Muscle of back (tissue), 13 donors: ENCODE results near the gene PRSS21. TPM values are rescaled to one million over a fixed set of nuclear protein-coding genes. Genes with fewer than 3 reads are reported as not detected.

ENCODE experiments used
- DNase-seq, 3 donors: peaks; one replicate each; pipeline versions ENCODE4 v3.0.0 to v3.0.0-alpha.2; 2013
- long read RNA-seq, 9 donors: transcript quantifications; one replicate each; lab custom pipeline, GENCODE V29; 2026
- polyA plus RNA-seq, 10 donors: library from polyadenylated mRNA; unstranded; fragments of 120-200 nt; gene quantifications; one replicate each; pipeline ENCODE4 v1.2.1, GENCODE V29; 2013; ENCODE audit not compliant: insufficient read length in 10 of 10

The PRSS21 gene
- polyA plus RNA-seq = under 1 TPM in 3 of 10 donors, not detected in 7; 0.24 to 0.53 (median 0.31) TPM
- long read RNA-seq, donor 1 = 0 reads
- long read RNA-seq, donor 2 = 0 reads
- long read RNA-seq, donor 3 = 0 reads
- long read RNA-seq, donor 4 = 0 reads
- long read RNA-seq, donor 5 = 0 reads
- long read RNA-seq, donor 6 = 0 reads
- long read RNA-seq, donor 7 = 0 reads
- long read RNA-seq, donor 8 = 0 reads
- long read RNA-seq, donor 9 = 0 reads

GRCh38 chr16:2816751-2817339, at the start of gene PRSS21:
Gene PRSS21 (plus strand): TSS chr16:2817237. CDS start chr16:2817269, 32 bp downstream.
- DNase-seq = no peak

DNA sequence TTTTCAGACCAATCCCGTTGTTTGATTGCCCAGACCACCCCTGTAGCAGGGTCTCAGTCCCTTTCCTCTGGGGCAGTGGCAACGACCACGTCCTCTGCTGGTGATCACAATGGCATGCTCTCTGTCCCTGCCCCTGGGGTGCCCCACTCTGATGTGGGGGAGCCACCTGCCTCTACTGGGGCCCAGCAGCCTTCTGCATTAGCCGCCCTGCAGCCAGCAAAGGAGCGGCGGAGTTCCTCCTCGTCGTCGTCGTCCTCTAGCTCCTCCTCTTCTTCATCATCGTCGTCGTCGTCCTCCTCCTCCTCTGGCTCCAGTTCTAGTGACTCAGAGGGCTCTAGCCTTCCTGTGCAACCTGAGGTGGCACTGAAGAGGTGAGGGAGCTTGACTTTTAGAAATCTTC, 49.1 kb upstream of the PRSS21 start:
- DNase-seq = no peak

DNA sequence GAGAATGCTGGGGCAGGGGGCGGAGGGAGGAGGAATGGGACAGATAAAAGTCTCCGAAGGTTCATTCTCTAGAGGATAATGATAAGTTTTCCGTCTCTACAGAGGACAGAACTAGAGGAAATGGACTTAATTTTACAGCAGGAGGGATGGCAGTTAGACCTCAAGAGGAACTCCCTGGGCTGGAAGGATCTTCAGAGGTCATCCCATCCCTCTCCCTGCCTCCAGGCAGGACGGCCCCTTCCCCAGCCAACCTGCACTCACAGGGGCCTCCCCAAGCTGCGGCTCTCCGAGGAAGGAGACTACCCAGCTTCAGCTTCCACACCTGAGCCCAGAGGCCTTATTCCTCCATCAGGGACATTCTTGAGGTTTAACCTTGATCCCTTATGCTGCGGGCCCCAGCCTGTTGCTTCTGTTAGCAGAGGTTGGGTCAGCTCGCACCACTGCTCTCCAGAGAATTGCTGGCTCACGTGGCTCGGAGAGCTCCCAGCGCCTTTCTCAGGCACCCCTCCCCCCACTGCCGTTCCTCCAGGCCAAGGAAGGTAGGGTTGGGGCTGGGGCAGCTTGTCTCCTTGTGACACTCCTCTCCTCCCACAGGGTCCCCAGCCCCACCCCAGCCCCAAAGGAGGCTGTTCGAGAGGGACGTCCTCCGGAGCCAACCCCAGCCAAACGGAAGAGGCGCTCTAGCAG, 48.5 kb upstream of the PRSS21 start:
- no peak for DNase-seq

- no peak for DNase-seq
Measured at GRCh38 chr16:2769100-2769529, 47.9 kb upstream of the PRSS21 start.

GRCh38 chr16:2769675-2770056, 47.4 kb upstream of the PRSS21 start:
- DNase-seq = no peak

DNA sequence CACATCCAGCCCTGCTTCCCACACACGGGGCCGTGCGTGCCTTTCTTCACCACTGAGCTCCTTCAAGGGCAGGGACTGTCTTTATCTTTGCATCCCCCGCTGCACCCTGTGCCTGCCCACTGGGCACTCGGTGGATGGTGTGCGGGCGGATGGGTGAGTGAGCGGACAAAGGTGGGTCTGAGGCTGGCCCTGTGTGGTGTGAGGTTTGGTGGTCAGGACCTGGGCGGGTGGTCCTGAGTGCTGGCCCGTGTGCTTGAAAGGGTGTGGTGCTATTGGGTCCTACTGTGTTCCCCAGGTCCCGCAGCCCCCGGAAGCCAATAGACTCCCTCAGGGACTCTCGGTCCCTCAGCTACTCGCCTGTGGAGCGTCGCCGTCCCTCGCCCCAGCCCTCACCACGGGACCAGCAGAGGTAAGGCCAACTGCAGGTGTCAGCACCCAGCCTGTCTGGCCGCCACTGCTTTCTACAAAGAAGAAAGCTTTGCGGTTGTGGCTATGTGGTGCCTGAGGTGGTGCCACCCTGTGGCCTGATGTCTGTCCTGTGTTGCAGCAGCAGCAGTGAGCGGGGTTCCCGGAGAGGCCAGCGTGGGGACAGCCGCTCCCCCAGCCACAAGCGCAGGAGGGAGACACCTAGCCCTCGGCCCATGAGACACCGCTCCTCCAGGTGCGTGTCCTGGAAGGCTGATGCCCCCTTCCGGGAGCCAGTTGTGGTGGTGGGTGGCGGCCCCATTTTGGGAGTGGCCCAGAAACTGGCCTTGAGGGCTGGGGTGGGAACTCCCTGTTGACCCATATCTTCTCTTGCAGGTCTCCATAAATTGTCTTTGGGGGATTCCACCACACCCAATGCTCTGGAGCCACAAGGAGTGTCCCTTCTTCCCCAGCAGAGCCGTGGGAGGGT, 46.7 kb upstream of the PRSS21 start:
- no peak for DNase-seq

DNA sequence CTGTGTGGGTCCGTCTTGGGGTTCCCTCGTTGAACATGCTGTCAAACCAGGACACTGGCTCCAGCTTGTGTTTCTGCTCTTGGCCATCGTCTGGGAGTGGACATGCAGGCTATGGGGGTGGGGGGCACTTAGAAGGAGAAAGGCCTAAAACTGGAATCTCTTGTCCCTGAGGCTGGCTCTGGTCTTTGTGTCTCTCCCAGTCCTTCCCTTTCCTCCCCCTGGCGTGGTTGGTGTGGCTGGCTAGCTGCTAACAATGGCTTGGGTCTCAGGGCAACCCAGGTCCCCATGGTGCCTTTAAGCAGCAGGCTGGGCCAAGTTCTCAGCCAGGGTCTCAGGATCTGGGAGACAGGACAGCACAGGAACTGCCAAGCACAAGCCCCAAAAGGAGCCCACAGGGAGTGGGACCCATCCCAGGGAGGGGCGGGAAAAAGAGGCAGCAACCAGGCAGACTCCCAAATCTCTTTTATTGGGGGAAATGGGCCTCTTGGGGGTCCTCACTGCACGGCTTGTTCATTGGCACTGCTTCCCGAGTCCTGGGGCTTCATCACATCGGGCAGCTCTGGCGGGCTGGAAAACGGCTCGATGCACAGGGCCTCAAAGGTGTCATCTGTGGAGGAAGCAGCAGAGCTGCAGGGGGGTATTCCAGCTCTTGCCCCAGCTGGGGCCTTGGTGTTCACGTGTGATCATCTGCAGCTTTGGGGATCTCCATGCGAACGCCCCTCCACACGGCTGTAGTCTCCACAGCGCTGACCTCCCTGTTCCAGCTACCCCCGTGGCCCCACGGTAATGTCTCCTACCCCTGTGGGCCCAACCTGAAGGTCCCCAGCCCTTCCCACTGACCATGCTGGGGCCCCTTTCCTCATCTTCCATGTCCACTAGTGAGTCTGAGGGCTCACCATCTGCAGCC, 45.3 kb upstream of the PRSS21 start:
- DNase-seq = no peak

DNA sequence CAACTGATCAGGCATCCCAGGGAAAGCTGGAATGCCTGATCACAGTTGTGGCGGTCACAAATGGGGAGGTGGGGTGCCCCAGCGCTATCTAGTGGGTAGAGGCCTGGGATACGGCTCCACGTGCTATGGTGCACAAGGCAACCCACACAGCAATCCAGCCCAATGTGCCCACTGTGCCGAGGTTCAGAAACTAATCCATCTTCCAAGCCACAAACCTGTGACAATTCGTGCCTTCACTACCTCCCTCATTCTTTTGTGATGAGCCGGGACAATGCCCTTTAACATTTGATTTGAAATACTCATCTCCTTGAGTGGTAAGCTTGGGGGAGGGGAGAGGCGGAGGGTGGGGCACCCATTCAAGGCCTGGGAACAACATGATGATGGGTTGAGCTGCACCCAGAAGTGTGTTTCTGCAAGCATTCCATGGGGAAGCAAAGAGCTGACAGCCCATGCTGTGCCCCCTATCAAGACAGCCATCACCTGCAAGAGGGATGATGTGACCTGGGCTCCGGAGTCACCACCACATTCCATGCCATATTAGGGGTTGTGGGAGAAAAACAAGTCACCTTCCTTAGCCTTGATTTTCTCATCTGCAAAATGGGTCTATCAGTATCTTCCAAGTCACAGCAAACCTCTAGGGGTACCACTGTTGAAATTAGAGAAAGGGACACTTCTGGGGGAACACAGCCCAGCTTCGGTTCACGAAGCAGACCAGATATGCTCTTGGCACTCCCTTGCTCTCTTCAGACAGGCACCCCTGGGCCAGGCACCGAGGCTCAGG, 43.7 kb upstream of the PRSS21 start:
- no peak for DNase-seq

DNA sequence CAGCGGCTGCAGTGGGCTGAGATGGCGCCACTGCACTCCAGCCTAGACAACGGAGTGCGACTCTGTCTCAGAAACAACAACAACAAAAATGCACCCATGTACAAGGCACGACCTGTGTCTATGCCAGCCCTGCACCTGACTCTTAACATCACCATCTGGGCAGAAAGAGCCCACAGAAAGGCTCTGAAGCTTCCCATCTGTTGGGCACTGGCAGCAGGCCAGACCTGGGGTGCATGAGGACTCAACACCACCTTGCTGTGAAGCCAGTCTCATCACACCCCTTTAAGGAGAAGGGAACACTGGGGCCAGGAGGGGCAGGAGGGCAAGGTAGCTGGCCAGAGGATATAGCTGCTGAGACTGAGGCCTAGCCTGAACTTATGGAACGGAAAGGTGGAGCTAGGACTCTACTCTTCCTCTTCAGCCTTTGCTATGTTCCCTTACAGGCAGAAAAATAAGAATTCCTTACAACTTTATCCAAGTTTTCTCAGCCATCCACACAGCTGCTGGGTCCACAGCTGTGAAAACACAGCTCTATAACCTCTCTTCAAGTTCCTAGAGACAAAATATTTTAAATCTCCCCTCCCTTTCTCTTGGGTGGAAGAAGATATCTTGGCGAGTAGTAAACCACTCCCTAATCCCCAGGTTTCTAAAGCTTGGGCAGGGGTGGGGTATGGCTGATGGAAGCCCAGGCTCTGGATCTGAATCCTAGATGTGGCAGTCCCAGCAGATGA, 42.7 kb upstream of the PRSS21 start:
- no peak for DNase-seq

- no peak for DNase-seq
Measured at GRCh38 chr16:2775131-2775716, 41.8 kb upstream of the PRSS21 start.

- DNase-seq = no peak
Measured at GRCh38 chr16:2775765-2776499, 41.1 kb upstream of the PRSS21 start.

DNA sequence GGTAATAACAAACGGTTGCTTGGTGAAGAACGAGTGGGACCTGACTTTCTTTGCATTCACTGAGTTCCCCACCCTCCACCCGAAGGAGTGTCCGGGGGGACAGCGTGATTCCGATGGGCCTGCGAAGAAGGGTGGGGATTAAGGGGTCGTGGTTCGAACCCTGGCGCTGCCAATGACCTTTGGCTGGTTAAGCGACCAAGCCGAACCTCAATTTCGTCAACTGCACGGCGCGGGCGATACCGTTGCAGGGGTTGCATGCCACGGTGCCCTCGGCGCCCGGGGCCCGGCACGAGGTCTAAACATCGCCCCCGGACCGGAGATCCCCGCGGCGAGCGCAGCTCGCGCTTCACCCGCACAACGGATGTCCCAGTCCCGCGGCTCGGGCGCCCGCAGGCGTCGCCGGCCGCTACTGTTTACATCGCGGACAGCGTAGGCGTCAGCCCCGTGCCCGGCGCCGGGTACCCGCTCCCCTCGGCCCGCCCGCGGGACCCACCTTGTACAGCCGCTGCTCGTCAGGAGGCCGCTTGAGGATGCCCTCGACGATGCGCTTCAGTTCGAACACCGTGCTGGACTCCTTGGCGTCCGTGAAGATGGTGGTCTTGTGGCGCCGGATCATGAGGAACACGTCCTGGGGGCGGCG, 40.4 kb upstream of the PRSS21 start:
- peak in 1 of 3 donors; percentile 25 for DNase-seq

DNA sequence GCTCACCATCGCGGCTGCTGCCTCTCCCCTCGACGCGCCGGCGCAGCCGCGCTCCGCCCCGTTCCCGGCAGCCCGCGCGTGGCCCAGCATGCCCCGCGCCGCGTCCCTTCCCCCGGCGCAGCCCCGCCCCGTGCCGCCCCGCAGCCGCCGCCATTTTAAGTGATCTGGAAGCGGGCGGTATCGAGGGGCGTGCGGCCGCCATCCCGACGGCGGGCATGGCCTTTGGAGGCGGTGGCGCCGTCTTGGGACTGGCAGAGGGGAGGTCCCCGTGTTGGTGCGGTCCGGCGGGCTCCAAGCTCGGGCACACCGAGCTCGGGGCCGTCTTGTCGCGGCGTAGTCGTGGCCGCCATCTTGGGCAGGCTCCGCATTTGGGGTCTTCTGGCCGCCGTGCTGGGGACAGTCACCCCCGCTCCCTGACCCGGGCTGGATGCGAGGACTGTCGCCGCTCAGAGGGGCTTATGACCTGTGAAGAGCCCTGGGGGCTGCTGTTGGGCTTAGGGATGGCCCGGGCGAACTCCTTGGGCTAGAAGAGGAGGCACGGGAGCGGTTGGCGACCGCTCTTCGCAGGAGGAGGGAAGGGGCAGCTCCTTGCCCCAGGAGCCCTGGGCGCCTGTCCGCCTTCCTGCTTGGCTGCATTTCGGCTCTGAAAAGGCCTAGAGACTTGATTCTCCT, 39.7 kb upstream of the PRSS21 start, which contains the start of gene ELOB:
TSS of gene ELOB (minus strand) at position 50 of the 672 bp plus-strand sequence. CDS start at position 9, 41 bp downstream.
- peak; percentile 89 to 97 (median 94) for DNase-seq

DNA sequence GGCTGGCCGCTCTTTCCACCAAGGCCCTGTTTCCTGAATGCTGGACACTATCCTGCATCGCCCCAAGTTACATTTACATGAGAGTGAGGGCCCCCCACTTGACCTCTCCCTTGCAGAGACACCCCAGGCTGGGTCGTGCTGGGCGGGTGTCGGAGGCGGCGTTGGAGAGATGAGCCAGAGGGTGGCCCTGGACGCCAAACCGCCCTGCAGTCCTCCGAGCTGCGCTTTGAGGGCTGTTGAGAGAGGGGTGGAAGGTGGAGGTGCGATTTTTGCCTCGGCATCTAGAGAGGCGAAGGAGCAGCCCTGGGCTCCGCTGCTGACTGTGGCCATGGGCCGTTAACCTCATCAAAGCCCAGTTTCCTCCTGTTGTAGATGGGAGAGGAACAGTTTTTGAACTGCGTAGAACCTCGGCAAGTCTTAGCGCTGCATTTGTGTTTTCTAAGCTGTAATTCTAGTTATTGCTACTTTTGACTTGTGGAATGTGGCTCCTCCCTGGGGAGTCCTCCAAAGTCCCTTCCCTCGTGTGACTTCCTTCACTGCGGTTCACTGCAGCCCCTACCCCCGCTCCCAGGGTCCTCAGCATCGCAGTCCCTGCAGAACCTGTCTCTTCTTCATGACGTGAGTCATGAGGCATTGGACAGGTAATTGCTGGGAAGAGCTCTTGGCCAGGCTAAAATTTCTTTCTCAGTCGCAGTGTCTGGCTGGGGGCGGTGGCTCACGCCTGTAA, 39.0 kb upstream of the PRSS21 start:
- peak in 1 of 3 donors; percentile 8 for DNase-seq

DNA sequence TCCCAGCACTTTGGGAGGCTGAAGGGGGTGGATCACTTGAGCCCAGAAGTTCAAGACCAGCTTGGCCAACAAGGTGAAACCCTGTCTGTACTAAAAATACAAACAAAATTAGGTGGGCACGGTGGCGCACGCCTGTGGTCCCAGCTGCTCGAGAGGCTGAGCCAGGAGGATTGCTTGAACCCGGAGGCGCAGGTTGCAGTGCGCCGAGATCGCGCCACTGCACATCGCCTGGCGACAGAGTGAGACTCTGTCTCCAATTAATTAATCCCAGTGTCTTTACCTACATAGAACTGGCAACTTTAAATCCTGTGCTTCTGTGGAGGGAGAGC, 38.4 kb upstream of the PRSS21 start:
- no peak for DNase-seq

DNA sequence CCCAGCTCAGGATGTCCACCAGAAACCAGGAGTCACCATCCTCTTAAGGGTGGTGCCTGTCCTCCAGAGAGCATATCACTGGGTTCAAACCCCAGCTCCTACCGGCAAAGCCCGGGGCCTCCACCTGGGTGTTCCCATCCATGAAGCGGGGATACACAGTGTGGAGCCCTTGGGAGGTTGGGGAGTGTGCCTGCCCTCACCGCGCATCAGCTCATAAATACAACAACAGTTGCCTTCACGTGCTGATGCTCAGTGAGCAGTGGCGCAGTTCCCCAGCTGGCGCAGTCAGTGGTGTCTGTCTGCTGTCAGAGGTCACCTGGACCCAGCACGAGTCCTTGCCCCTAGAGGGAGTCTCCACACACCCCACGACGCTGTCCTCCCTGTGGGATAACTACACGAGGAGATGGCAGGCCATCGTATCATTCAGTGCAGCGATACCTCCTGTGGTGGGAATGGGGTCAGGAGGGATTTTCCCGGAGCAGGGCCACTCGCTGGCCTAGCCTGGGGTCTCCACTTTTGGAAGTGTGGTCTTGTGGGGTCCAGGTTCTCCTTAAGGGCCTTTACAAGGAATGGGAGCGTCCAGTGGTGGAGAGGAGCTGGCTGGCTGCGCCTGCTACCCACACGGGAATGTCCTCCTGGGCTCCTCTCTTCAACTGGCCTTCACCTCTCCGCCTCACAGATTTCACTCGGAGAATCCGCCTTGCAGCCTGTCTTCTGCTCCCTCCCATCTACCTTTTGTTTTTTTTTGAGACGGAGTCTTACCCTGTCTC, 37.7 kb upstream of the PRSS21 start:
- DNase-seq = no peak
